ENCODE data around the gene RIGI.
"Not testable (repeated sequence)": the region's sequence is repeated elsewhere in the genome, so short reads cannot be mapped to it uniquely, and the experiment has no call there.

RIGI gene

DNA sequence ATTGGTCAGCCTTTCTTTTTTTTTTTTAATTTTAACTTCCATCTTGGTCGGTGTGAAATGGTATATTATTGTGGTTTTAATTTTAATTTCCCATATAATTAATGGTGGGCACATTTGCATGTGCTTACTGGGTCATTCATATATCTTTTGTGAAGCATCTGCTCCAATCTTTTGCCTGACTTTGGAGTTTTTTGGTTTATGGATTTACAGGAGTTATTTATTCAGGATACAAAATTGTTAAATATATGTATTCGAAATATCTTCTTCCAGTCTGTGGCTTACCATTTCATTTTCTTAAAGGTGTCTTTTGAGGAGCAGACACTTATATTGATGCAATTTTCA lies 682 bp upstream of the RIGI start:
- H3K9ac ChIP-seq (ENCODE audit: low read length): peak overlapping the region; percentile 99
- peak overlapping the region; percentile 95 for H3K4me2 ChIP-seq (ENCODE audit: low read length, poor library complexity, severe bottlenecking)
- no peak overlapping the region for H3K14ac ChIP-seq (ENCODE audit: low read length in 2 of 2)
- H3K27me3 ChIP-seq (ENCODE audit: control insufficient read depth in 1 of 2, insufficient read depth in 1 of 2, low read length in 2 of 2): no peaks in the 10 kb centered on the region
- no peak overlapping the region for H2BK120ac ChIP-seq (ENCODE audit: low read depth, low read length)
- no peak overlapping the region for H4K91ac ChIP-seq (ENCODE audit: low read length)
- peaks cover 7% of the 10 kb centered on the region for H3K4me1 ChIP-seq (ENCODE audit: control insufficient read depth, insufficient read depth, low read depth, low read length)
- H3K27ac ChIP-seq (ENCODE audit: low read length, poor library complexity, severe bottlenecking): peak overlapping the region; percentile 88
- no peaks in the 10 kb centered on the region for H3K36me3 ChIP-seq (ENCODE audit: control insufficient read depth in 1 of 2, insufficient read depth in 2 of 2, low read depth in 1 of 2, low read length in 2 of 2)
- H2AK5ac ChIP-seq (ENCODE audit: low read length, severe bottlenecking): no peak overlapping the region
- H3K4ac ChIP-seq (ENCODE audit: low read depth in 1 of 2, low read length in 2 of 2): no peak overlapping the region
- H2AFZ ChIP-seq (ENCODE audit: low read depth, low read length): peak overlapping the region; percentile 27
- no peaks in the 10 kb centered on the region for H3K9me3 ChIP-seq (ENCODE audit: control insufficient read depth, low read length)
- H3K79me1 ChIP-seq (replicated peaks; ENCODE audit: low read length, poor library complexity, severe bottlenecking): peaks cover 16% of the 10 kb centered on the region
- H3K18ac ChIP-seq (ENCODE audit: low read depth in 1 of 2, low read length in 2 of 2): no peak overlapping the region
- no peak overlapping the region for H3K23ac ChIP-seq (ENCODE audit: low read length in 2 of 2)
- DNase-seq: no peak
- H3K4me3 ChIP-seq (ENCODE audit: insufficient read depth in 1 of 2, low read depth in 1 of 2, low read length in 2 of 2): peak overlapping the region in 1 of 2 experiments; percentile 99
- no peak overlapping the region for H2BK5ac ChIP-seq (ENCODE audit: low read depth, low read length, poor library complexity, severe bottlenecking)
- no peak overlapping the region for H2BK15ac ChIP-seq (ENCODE audit: low read depth, poor library complexity, severe bottlenecking)
- H2BK12ac ChIP-seq (ENCODE audit: low read length in 2 of 2): no peak overlapping the region
- no peak overlapping the region for H4K8ac ChIP-seq (ENCODE audit: low read length)
- 33% methylated on average over 1 of the region's 2 CpGs for WGBS

- Histone ChIP-seq H2BK120ac (ENCODE audit: low read depth, low read length) (no peak overlapping the region), H3K4me3 (ENCODE audit: insufficient read depth in 1 of 2, low read depth in 1 of 2, low read length in 2 of 2) (peak overlapping the region; percentile 63 to 99), H3K36me3 (ENCODE audit: control insufficient read depth in 1 of 2, insufficient read depth in 2 of 2, low read depth in 1 of 2, low read length in 2 of 2) (no peaks in the 10 kb centered on the region), H3K4me1 (ENCODE audit: control insufficient read depth, insufficient read depth, low read depth, low read length) (peaks cover 7% of the 10 kb centered on the region), H3K14ac (ENCODE audit: low read length in 2 of 2) (peak overlapping the region in 1 of 2 experiments; percentile 41), H2BK5ac (ENCODE audit: low read depth, low read length, poor library complexity, severe bottlenecking) (no peak overlapping the region), H3K79me1 (replicated peaks; ENCODE audit: low read length, poor library complexity, severe bottlenecking) (peaks cover 16% of the 10 kb centered on the region), H3K23ac (ENCODE audit: low read length in 2 of 2) (no peak overlapping the region), H4K91ac (ENCODE audit: low read length) (no peak overlapping the region), H3K4ac (ENCODE audit: low read depth in 1 of 2, low read length in 2 of 2) (peak overlapping the region in 1 of 2 experiments; percentile 61), H3K9ac (ENCODE audit: low read length) (peak overlapping the region; percentile 99), H2AK5ac (ENCODE audit: low read length, severe bottlenecking) (no peak overlapping the region), H3K18ac (ENCODE audit: low read depth in 1 of 2, low read length in 2 of 2) (peak overlapping the region; percentile 66 to 78), H3K27ac (ENCODE audit: low read length, poor library complexity, severe bottlenecking) (peak overlapping the region; percentile 88), H3K27me3 (ENCODE audit: control insufficient read depth in 1 of 2, insufficient read depth in 1 of 2, low read length in 2 of 2) (no peaks in the 10 kb centered on the region), H2BK15ac (ENCODE audit: low read depth, poor library complexity, severe bottlenecking) (peak overlapping the region; percentile 15), H3K9me3 (ENCODE audit: control insufficient read depth, low read length) (no peaks in the 10 kb centered on the region), H3K4me2 (ENCODE audit: low read length, poor library complexity, severe bottlenecking) (peak overlapping the region; percentile 95), H2BK12ac (ENCODE audit: low read length in 2 of 2) (peak overlapping the region in 1 of 2 experiments; percentile 42), H4K8ac (ENCODE audit: low read length) (peak overlapping the region; percentile 38), H2AFZ (ENCODE audit: low read depth, low read length) (peak overlapping the region; percentile 61)
- 0% methylated on average over 3 of the region's 4 CpGs for WGBS
- DNase-seq: no peak
Observed at GRCh38 chr9:32525709-32526030, 326 bp downstream of the RIGI start.

GRCh38 chr9:32524892-32525708 lies 896 bp downstream of the RIGI start:
- Histone ChIP-seq H2BK12ac (ENCODE audit: low read length in 2 of 2) (no peak overlapping the region), H2BK15ac (ENCODE audit: low read depth, poor library complexity, severe bottlenecking) (no peak overlapping the region), H2BK120ac (ENCODE audit: low read depth, low read length) (no peak overlapping the region), H2AK5ac (ENCODE audit: low read length, severe bottlenecking) (no peak overlapping the region), H2AFZ (ENCODE audit: low read depth, low read length) (peak overlapping the region; percentile 20), H2BK5ac (ENCODE audit: low read depth, low read length, poor library complexity, severe bottlenecking) (no peak overlapping the region), H3K36me3 (ENCODE audit: control insufficient read depth in 1 of 2, insufficient read depth in 2 of 2, low read depth in 1 of 2, low read length in 2 of 2) (no peaks in the 10 kb centered on the region), H3K9me3 (ENCODE audit: control insufficient read depth, low read length) (no peaks in the 10 kb centered on the region), H4K91ac (ENCODE audit: low read length) (peak overlapping the region; percentile 22), H3K4ac (ENCODE audit: low read depth in 1 of 2, low read length in 2 of 2) (peak overlapping the region in 1 of 2 experiments; percentile 7), H4K8ac (ENCODE audit: low read length) (peak overlapping the region; percentile 27), H3K23ac (ENCODE audit: low read length in 2 of 2) (no peak overlapping the region), H3K27ac (ENCODE audit: low read length, poor library complexity, severe bottlenecking) (peak overlapping the region; percentile 88), H3K4me2 (ENCODE audit: low read length, poor library complexity, severe bottlenecking) (peak overlapping the region; percentile 82), H3K79me1 (replicated peaks; ENCODE audit: low read length, poor library complexity, severe bottlenecking) (peaks cover 16% of the 10 kb centered on the region), H3K9ac (ENCODE audit: low read length) (peak overlapping the region; percentile 99), H3K18ac (ENCODE audit: low read depth in 1 of 2, low read length in 2 of 2) (peak overlapping the region in 1 of 2 experiments; percentile 9), H3K4me1 (ENCODE audit: control insufficient read depth, insufficient read depth, low read depth, low read length) (peaks cover 7% of the 10 kb centered on the region), H3K27me3 (ENCODE audit: control insufficient read depth in 1 of 2, insufficient read depth in 1 of 2, low read length in 2 of 2) (no peaks in the 10 kb centered on the region), H3K14ac (ENCODE audit: low read length in 2 of 2) (no peak overlapping the region), H3K4me3 (ENCODE audit: insufficient read depth in 1 of 2, low read depth in 1 of 2, low read length in 2 of 2) (peak overlapping the region; percentile 26 to 99)
- peak; percentile 46 for DNase-seq
- WGBS: 30% methylated on average over 21 of the region's 22 CpGs

GRCh38 chr9:32524558-32524891 lies 1.5 kb downstream of the RIGI start:
- not testable (repeated sequence) for H4K8ac ChIP-seq (ENCODE audit: low read length); DNase-seq; H3K18ac ChIP-seq (ENCODE audit: low read depth in 1 of 2, low read length in 2 of 2); H3K36me3 ChIP-seq (ENCODE audit: control insufficient read depth in 1 of 2, insufficient read depth in 2 of 2, low read depth in 1 of 2, low read length in 2 of 2); H2BK120ac ChIP-seq (ENCODE audit: low read depth, low read length); H2BK5ac ChIP-seq (ENCODE audit: low read depth, low read length, poor library complexity, severe bottlenecking); H3K27me3 ChIP-seq (ENCODE audit: control insufficient read depth in 1 of 2, insufficient read depth in 1 of 2, low read length in 2 of 2); H3K4me1 ChIP-seq (ENCODE audit: control insufficient read depth, insufficient read depth, low read depth, low read length); H3K14ac ChIP-seq (ENCODE audit: low read length in 2 of 2); H2AFZ ChIP-seq (ENCODE audit: low read depth, low read length); H2BK15ac ChIP-seq (ENCODE audit: low read depth, poor library complexity, severe bottlenecking); H3K27ac ChIP-seq (ENCODE audit: low read length, poor library complexity, severe bottlenecking); H3K23ac ChIP-seq (ENCODE audit: low read length in 2 of 2); H2BK12ac ChIP-seq (ENCODE audit: low read length in 2 of 2); H3K9me3 ChIP-seq (ENCODE audit: control insufficient read depth, low read length); H2AK5ac ChIP-seq (ENCODE audit: low read length, severe bottlenecking)
- H3K4me3 ChIP-seq (ENCODE audit: insufficient read depth in 1 of 2, low read depth in 1 of 2, low read length in 2 of 2): peak overlapping the region in 1 of 2 experiments; percentile 99
- H3K4me2 ChIP-seq (ENCODE audit: low read length, poor library complexity, severe bottlenecking): peak overlapping the region; percentile 82
- WGBS: 91% methylated on average over 11 of the region's 11 CpGs
- peak overlapping the region; percentile 22 for H4K91ac ChIP-seq (ENCODE audit: low read length)
- peak overlapping the region; percentile 99 for H3K9ac ChIP-seq (ENCODE audit: low read length)
- peaks cover 16% of the 10 kb centered on the region for H3K79me1 ChIP-seq (replicated peaks; ENCODE audit: low read length, poor library complexity, severe bottlenecking)
- H3K4ac ChIP-seq (ENCODE audit: low read depth in 1 of 2, low read length in 2 of 2): peak overlapping the region in 1 of 2 experiments; percentile 15

Data from mesenchymal stem cell (in vitro differentiated cells and primary cell).